Transverse colon (tissue), 4 donors: ENCODE measurements around the gene HTR2C. TPM values are rescaled to one million over a fixed set of nuclear protein-coding genes. Genes with fewer than 3 reads are reported as not detected.
"Not testable (repeated sequence)": the region's sequence is repeated elsewhere in the genome, so short reads cannot be mapped to it uniquely, and the experiment has no call there.

Experiments used
- DNase-seq: peaks from one replicate; pipeline ENCODE4 v3.0.0-alpha.2; 2019
- H3K27ac ChIP-seq, 4 donors: fragments of 200-600 bp; sonication (generic); 2 replicates each; pipeline ENCODE4 v1.5.1; 2016 to 2018; ENCODE audit warnings: inconsistent platforms in 4 of 4
- H3K27me3 ChIP-seq: fragments of 200-600 bp; sonication (generic); 2 replicates; pipeline ENCODE4 v1.5.1; 2017; ENCODE audit warnings: inconsistent platforms
- H3K36me3 ChIP-seq, 4 donors: fragments of 200-600 bp; sonication (generic); 2 replicates each; pipeline ENCODE4 v1.5.1; 2017 to 2019; ENCODE audit warnings: inconsistent platforms in 4 of 4
- H3K4me1 ChIP-seq, 4 donors: fragments of 200-600 bp; sonication (generic); 2 replicates each; pipeline ENCODE4 v1.5.1; 2017 to 2020; ENCODE audit warnings: inconsistent platforms in 4 of 4
- H3K4me3 ChIP-seq, 4 donors: fragments of 200-600 bp; sonication (generic); 1 replicate in 1 of 4; 2 replicates in 3 of 4; pipeline versions ENCODE4 v1.5.1 to v1.6.1; 2017 to 2019; ENCODE audit warnings: inconsistent platforms in 4 of 4
- H3K9me3 ChIP-seq, 2 donors: fragments of 200-600 bp; sonication (generic); 2 replicates each; pipeline ENCODE4 v1.5.1; 2017 to 2019; ENCODE audit warnings: inconsistent platforms in 2 of 2
- EP300 ChIP-seq: sonication (generic); formaldehyde crosslinking; IDR thresholded peaks from one replicate; pipeline ENCODE4 v1.6.1; 2017; ENCODE audit warnings: antibody characterized with exemption, low read depth
- POLR2A ChIP-seq: fragments of 450-650 bp; IDR thresholded peaks from one replicate; pipeline ENCODE4 v1.6.1; 2016; ENCODE audit warnings: antibody characterized with exemption, mild to moderate bottlenecking, moderate library complexity
- POLR2AphosphoS5 ChIP-seq, 3 donors: sonication (generic); formaldehyde crosslinking; IDR thresholded peaks; one replicate each; pipeline ENCODE4 v1.6.1; 2016; ENCODE audit warnings: antibody characterized with exemption in 3 of 3
- WGBS, 2 donors: methylation state at CpG; one replicate each; pipeline ENCODE4 v1.1.5; 2018; ENCODE audit warnings: low coverage in 1 of 2; 5-methylcytosine and 5-hydroxymethylcytosine counted together
- in situ Hi-C, 4 donors: fragments of 200-750 bp; cut with MboI; loops; one replicate each; pipeline versions ENCODE4 v1.15.0 to v1.15.1; 2017; ENCODE audit warnings: low sequenced_read_pairs in 3 of 4, low pct_ligation_motif_present in 1 of 4, low pct_unique_long_range_greater_than_20kb in 1 of 4
- intact Hi-C: fragments of 100-400 bp; cut with DNase I; formaldehyde crosslinking; loops from one replicate; pipeline ENCODE4 v1.15.1; 2023; ENCODE audit warnings: low total_unique reads
- total RNA-seq, 4 donors: library from RNA; depleted of rRNA; stranded (reverse); fragments of >200 nt; gene quantifications; one replicate each; pipeline ENCODE4 v1.1.0, GENCODE V29; 2016
- TF ChIP-seq, protein P1 (sequence below), 5 experiments: fragments of 200-600 bp in 3 of 5; fragments of 450-650 bp in 2 of 5; sonication (generic) in 3 of 5; IDR thresholded peaks; 1 replicate in 2 of 5; 2 replicates in 3 of 5; pipeline ENCODE4 v1.5.1; 2016 to 2017; ENCODE audit warnings: antibody characterized with exemption in 5 of 5, inconsistent platforms in 3 of 5, mild to moderate bottlenecking in 2 of 5, moderate library complexity in 1 of 5

HTR2C gene
- total RNA-seq, 4 donors from 2014 or later: not detected

DNA sequence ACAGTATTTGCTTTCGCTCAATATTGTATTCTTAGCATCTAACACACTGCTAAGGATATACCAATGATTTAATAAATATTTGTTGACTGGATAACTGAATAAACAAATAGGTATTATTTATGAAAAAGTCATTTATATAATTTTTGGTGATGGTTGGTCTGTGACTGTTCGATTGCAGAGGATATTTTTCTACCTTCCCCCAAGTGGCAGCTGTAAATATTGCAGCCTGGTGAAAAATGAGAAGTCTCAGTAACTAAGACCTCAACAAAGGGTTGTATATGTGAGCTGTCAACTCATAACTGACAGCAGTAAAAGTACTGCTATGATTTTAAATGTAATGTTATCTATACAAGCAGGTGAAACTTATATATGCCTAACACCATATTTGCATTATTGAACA is 36.0 kb downstream of the HTR2C start:
- in situ Hi-C loops: loop anchor here in 2 of 4 donors (25.0 kb wide), 2 partner anchors 342 to 517 kb away; no protein-coding TSS in a partner anchor
- 44 to 47% methylated on average over 2 of the region's 2 CpGs for WGBS, 2 donors
- DNase-seq: no peak
- no peaks in the 10 kb centered on the region for H3K4me1 ChIP-seq
- H3K4me3 ChIP-seq: no peak overlapping the region
- H3K27ac ChIP-seq: no peak overlapping the region
- H3K36me3 ChIP-seq: no peaks in the 10 kb centered on the region
- TF ChIP-seq POLR2A: no peak
- TF ChIP-seq, protein P1, sequence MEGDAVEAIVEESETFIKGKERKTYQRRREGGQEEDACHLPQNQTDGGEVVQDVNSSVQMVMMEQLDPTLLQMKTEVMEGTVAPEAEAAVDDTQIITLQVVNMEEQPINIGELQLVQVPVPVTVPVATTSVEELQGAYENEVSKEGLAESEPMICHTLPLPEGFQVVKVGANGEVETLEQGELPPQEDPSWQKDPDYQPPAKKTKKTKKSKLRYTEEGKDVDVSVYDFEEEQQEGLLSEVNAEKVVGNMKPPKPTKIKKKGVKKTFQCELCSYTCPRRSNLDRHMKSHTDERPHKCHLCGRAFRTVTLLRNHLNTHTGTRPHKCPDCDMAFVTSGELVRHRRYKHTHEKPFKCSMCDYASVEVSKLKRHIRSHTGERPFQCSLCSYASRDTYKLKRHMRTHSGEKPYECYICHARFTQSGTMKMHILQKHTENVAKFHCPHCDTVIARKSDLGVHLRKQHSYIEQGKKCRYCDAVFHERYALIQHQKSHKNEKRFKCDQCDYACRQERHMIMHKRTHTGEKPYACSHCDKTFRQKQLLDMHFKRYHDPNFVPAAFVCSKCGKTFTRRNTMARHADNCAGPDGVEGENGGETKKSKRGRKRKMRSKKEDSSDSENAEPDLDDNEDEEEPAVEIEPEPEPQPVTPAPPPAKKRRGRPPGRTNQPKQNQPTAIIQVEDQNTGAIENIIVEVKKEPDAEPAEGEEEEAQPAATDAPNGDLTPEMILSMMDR (IDR thresholded peaks at IDR 0.05): peak in 2 of 5 experiments; percentile 18 to 20
- no peaks in the 10 kb centered on the region for H3K9me3 ChIP-seq
- H3K27me3 ChIP-seq: no peaks in the 10 kb centered on the region
- intact Hi-C loops: no loop called here

- in situ Hi-C loops: loop anchor here in 2 of 4 donors (25.0 kb wide), 1 partner anchor 511 kb away; no protein-coding TSS in a partner anchor
- TF ChIP-seq POLR2A (no peak), EP300 (no peak)
- TF ChIP-seq, protein P1 (IDR thresholded peaks at IDR 0.05): peak in 4 of 5 experiments; percentile 12 to 20 (median 15)
Measured at GRCh38 chrX:114626323-114626722, 42.4 kb downstream of the HTR2C start.

DNA sequence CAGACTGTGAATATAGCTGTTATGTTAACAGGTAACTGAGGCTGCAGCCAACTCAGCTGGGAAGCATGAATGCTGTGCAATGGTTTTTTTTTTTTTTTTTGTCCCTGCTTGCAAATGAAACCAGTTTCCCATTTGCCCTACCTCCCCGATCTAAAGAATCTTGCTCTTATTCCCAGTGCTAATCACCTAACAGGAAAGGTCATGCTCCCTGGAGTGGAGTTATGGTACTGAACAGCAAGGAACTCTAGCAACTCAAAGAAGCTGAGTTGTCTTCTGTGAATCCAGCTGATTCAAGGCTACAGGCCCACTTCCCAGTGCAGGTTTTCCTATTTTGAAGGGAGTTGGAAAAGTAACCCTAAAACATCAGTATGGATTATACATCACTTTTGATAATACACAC is 52.1 kb downstream of the HTR2C start:
- intact Hi-C loops: no loop called here

More at GRCh38 chrX:114626323-114626722, 42.4 kb downstream of the HTR2C start:
- H3K27me3 ChIP-seq: no peaks in the 10 kb centered on the region
- no peak overlapping the region for H3K4me3 ChIP-seq
- intact Hi-C loops: no loop called here
- no peaks in the 10 kb centered on the region for H3K36me3 ChIP-seq
- no peak overlapping the region for H3K27ac ChIP-seq
- H3K9me3 ChIP-seq: no peaks in the 10 kb centered on the region
- no peak for DNase-seq
- H3K4me1 ChIP-seq: no peaks in the 10 kb centered on the region

DNA sequence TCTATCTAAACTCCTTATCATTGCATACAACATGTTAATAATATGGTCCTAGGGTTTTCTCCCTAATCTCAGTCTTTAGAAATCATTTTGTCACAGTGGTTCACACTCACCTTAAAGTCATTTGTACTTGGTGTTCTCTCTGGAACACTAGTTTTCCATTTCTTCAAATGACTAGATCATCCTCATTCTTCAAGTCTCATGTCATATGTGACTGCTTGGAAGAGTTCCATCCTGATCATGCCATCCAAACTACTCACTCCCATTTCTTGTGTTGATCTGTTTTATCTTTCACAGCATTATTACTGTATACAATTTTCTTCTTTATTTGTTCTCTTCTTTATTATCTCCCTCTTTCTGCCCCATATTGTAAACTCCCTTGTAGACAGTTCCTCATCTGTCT is 66.5 kb downstream of the HTR2C start:
- intact Hi-C loops (no loop called here), in situ Hi-C loops (no loop called here)
- Histone ChIP-seq H3K4me3 (no peak overlapping the region), H3K36me3 (no peaks in the 10 kb centered on the region), H3K9me3 (no peaks in the 10 kb centered on the region), H3K4me1 (no peaks in the 10 kb centered on the region), H3K27ac (no peak overlapping the region), H3K27me3 (no peaks in the 10 kb centered on the region)
- TF ChIP-seq POLR2AphosphoS5 (IDR thresholded peaks at IDR 0.05) (no peak), POLR2A (no peak), EP300 (no peak)
- TF ChIP-seq, protein P1 (IDR thresholded peaks at IDR 0.05): no peak
- no peak for DNase-seq

More for the DNA sequence above, 52.1 kb downstream of the HTR2C start:
- in situ Hi-C loops: loop anchor here in 2 of 4 donors (25.0 kb wide), 1 partner anchor 501 kb away; no protein-coding TSS in a partner anchor
- no peak overlapping the region for H3K4me3 ChIP-seq
- 61% methylated on average over 1 of the region's 1 CpG; no CpG with 5 or more reads in 1 of the 2 donors for WGBS, 2 donors
- no peaks in the 10 kb centered on the region for H3K27me3 ChIP-seq
- H3K9me3 ChIP-seq: no peaks in the 10 kb centered on the region
- no peaks in the 10 kb centered on the region for H3K36me3 ChIP-seq
- no peak overlapping the region for H3K27ac ChIP-seq
- no peak for TF ChIP-seq POLR2A
- no peak for TF ChIP-seq EP300
- no peaks in the 10 kb centered on the region for H3K4me1 ChIP-seq
- no peak for DNase-seq

GRCh38 chrX:114675365-114675764 is 91.5 kb downstream of the HTR2C start:
- H3K4me3 ChIP-seq: no peak overlapping the region
- WGBS, 2 donors: 50 to 62% methylated on average over 1 to 2 of the region's 2 CpGs
- no peaks in the 10 kb centered on the region for H3K27me3 ChIP-seq
- no peaks in the 10 kb centered on the region for H3K36me3 ChIP-seq
- in situ Hi-C loops (no loop called here), intact Hi-C loops (no loop called here)
- no peaks in the 10 kb centered on the region for H3K4me1 ChIP-seq
- no peak for DNase-seq
- TF ChIP-seq, protein P1 (IDR thresholded peaks at IDR 0.05): no peak
- TF ChIP-seq POLR2A (no peak), EP300 (no peak), POLR2AphosphoS5 (IDR thresholded peaks at IDR 0.05) (no peak)
- H3K9me3 ChIP-seq: no peaks in the 10 kb centered on the region
- no peak overlapping the region for H3K27ac ChIP-seq

GRCh38 chrX:114700533-114700932 is 116.6 kb downstream of the HTR2C start:
- H3K4me3 ChIP-seq, H3K9me3 ChIP-seq, DNase-seq, H3K27ac ChIP-seq, intact Hi-C loops, H3K27me3 ChIP-seq, H3K36me3 ChIP-seq, in situ Hi-C loops, H3K4me1 ChIP-seq: not testable (repeated sequence)
- 82% methylated on average over 17 of the region's 17 CpGs; no CpG with 5 or more reads in 1 of the 2 donors for WGBS, 2 donors
